Measurements from ENCODE around the gene BEX1. TPM values are rescaled to one million over a fixed set of nuclear protein-coding genes. Genes with fewer than 3 reads are reported as not detected.

The BEX1 gene
- total and polyA plus RNA-seq, 2 of the 8 experiments (the other 6 are each of a cell fraction or from before 2014, with no cell fraction given), result 61.0 to 75.2 TPM

GRCh38 chrX:103061486-103061885, 2.5 kb downstream of the BEX1 start (continued):
- TF ChIP-seq SIN3A (conservative IDR thresholded peaks at IDR 0.05 in 1 of 2, IDR thresholded peaks at IDR 0.05 in 1 of 2; ENCODE audit: low read depth in 1 of 2, low read length in 2 of 2) (no peak), PHF8 (conservative IDR thresholded peaks at IDR 0.05; ENCODE audit: low read depth, low read length) (no peak), POU5F1 (IDR thresholded peaks at IDR 0.05; ENCODE audit: low read depth, low read length) (no peak), TEAD4 (IDR thresholded peaks at IDR 0.05; ENCODE audit: low read depth, low read length) (no peak), JUND (IDR thresholded peaks at IDR 0.05; ENCODE audit: low read length) (no peak), GABPA (IDR thresholded peaks at IDR 0.05; ENCODE audit: borderline replicate concordance, insufficient read depth, low read length) (no peak)

All from H1 (cell line).